GM18861 (cell line): Measurements from ENCODE around the gene IRF9.

Experiments used
- ATAC-seq: cut with Tn5 transposase; IDR thresholded peaks from one replicate; pipeline ENCODE4 v1.9.1; 2021; ENCODE audit not compliant: unreplicated experiment

Gene IRF9, protein sequence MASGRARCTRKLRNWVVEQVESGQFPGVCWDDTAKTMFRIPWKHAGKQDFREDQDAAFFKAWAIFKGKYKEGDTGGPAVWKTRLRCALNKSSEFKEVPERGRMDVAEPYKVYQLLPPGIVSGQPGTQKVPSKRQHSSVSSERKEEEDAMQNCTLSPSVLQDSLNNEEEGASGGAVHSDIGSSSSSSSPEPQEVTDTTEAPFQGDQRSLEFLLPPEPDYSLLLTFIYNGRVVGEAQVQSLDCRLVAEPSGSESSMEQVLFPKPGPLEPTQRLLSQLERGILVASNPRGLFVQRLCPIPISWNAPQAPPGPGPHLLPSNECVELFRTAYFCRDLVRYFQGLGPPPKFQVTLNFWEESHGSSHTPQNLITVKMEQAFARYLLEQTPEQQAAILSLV

DNA sequence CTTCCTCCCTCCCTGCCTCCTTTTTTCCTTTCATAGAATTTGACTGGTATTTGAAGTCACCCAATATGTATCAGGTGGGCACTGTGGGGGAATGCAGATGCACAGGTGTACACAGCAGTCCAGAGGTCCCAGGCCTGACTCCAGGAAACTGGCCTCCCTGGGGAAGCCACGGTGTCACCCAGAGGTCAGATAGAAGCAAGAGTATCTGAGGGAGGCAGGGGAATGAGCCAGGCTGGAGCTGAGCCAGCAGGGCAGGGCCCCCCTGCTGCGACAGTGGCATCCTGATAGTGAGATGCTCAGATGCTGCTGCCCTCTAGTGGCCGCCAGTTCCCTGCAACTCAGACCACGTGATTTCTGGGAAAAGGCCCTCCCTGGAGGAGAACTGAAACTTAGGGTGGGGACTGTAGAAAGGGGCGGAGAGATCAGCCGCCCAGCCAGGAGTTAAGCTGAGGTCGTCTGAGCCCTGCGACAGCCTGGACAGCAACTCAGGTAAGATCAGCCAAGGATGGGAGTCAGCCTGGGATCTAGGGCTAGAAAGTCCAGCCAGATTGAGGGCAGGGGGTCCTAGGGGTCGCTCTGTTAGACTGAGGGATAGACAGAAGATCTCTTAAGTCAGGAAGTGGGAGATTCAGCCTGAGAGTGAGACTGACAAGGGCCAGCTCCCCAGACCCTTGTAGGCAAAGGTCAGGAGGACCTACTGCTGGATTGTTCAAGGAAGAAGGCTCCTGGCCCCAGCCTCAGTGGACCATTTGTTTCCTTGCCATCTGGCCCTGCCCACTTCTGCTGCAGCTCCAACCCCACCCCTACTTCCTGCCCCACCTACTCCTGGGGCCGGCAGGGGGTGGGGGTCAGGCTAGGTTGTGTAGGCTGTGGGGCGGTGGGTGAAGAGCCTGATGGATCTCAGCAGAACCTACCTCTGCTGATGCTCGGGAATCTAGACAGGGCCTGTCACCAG lies at the start of gene IRF9:
TSS of gene IRF9 (plus strand) at position 416 of the 955 bp plus-strand sequence. CDS start 880 bp downstream, outside the sequence.
- peak; percentile 72 for ATAC-seq

DNA sequence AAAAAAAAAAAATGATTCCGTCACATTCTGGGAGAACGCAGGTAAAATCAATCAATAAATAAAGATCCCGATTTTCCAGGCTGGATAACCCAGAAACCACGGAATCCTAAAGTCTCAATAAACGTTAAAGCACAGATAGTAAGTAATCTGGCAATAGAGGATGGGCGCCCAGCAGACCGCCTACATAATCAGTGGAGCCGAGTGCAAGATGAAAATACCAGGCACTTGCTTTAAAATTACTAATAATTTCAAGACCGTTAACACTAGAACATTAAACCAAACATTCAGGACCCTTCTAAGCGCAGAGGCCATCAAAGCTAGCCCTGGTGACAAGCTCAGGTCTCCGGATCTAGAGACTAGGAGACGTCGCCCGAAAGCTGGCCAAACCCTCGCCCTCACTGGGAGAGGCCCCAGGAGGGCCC lies 47.7 kb upstream of the IRF9 start:
- no peak for ATAC-seq

DNA sequence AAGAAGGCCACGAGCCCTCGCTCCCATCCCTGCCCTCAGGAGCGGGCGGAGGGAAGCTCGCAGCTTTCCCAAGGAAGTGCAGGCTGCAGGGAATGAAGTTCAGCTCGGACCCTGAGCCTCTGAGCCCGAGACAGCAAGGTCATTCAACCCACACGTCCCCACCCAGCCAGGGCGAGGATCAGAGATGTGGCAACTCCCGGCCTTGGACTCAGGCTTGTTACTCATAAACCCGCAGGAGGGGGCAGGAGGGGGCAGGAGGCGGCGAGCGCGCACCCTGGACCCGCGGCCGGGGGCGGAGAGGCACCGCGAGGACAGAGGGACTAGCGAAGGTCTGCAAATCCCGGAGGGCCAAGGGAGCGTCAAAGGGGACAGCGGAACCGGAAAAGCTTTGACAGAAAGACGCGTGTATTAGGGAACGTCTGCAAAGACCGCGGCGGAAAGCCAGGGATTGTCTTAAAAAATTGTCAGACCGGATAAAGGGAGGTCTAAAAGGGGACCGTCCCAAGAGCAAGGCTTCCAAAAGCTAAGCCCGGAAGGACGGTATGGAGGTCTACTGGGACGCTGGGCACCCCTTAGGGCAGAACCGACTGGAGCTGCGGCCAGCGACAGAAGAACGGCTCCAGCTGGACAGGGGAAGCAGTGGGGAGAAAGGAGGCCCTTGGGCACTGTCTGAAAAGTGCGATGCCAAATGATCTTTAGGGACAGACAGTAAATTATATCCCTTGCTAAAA lies 47.1 kb upstream of the IRF9 start:
- peak; percentile 30 for ATAC-seq

DNA sequence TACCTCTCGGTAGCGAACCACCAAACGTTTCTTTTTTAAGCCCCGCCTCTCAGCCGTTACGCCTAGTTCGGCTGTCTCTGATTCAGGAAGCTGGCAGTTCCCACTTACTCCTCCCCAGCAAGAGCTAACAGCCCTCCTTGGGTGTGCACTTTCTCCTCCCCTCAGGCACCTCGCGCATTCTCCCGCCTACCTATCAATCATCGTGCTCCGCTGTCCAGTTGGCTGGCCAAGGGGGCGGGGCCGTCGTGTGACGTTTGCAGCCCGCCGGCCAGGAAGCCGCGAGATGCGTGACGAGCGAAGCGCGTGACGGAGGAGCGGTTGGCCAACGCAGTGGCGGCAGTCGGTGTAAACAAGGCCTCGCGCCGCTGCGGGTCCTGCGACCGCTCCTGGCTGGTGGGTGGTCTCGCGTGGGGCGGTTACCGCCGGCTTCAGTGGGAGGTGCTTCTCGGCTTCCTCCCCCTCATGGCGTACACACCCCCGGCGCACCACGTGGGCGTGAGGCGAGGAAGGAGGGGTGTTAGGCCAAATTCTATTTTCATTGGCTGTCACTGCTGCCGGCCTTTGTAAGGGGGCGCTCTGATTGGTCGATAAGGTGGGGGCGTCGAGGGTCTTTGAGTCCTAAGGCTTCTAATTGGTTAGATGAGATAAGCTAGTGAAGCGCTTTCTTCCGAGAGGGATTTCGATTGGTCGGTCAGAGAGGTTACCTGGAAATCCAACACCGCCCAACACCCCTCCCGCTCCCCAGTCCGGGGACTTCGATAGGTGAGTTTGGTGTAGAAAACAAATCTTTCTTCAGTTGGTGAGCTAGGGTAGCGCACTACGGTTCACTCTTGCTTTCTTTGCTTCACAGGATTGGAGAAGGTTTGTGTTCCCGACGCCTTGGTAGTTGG lies 46.3 kb upstream of the IRF9 start, which contains the start of the genes DCAF11 and NRL:
TSS of gene DCAF11 (plus strand) at position 246 of the 890 bp plus-strand sequence. CDS start 818 bp downstream, outside the sequence.
TSS of gene NRL (minus strand) at position 418 of the 890 bp plus-strand sequence. CDS start 32,101 bp downstream, outside the sequence.
- peak; percentile 78 for ATAC-seq

DNA sequence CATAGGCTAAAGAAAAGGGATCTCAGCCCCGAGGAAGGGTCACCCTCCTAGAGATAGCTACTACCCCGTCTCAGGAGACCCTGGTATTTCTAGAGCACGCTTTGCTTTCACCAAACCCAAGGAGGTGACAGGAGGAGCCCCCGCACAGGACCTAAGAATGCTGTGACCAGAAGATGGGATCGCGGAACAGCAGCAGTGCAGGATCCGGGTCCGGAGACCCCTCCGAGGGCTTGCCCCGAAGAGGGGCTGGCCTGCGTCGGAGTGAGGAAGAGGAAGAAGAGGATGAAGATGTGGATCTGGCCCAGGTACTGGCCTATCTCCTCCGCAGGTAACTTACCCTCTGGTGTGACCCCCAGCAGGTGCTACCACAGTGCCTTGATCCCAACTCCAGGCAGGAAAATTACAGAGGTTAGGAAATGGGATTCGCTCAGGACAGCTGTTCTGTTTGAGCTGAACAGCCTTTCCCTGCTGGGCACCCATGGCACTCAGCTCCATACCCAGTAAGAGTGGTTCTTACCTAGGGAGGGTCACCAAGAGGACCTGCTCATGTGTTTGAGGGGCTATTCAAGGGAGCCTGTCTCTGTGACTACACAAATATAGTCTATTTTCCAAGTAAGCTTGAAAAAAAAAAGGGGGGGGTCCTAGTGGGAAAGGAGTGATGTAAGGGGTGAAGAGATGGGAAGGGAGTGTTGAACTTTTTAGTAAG lies 45.5 kb upstream of the IRF9 start:
- no peak for ATAC-seq

DNA sequence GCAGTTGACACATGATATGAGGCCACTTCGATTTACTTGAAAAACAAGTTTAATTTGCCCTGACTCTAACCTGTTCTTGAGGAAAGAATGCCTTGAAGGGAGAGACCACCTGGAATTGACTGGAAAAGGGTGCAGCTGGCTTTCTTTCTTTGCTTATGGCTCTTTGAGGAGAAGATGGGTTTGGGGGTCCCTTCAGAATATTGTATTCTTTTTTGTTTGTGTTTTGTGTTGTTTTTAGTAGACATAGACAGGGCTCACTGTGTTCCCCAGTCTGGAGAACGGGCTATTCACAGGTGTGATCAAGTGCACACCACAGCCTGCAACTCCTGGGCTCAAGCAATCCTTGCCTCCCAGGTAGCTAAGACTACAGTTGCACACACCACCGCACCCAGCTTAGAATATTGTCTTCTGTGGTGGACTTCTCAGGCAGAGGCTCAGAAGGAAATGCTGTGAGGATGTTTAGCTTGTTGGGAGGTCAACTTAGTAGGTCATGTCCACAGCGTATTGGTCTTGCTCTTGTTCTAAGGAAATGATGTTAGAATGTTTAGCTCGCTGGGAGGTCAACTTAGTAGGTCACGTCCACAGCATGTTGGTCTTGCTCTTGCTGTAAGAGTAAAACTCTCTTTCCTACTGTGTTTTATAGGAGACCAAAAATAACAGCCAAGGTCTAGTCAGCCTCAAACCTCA lies 44.8 kb upstream of the IRF9 start:
- ATAC-seq = no peak

DNA sequence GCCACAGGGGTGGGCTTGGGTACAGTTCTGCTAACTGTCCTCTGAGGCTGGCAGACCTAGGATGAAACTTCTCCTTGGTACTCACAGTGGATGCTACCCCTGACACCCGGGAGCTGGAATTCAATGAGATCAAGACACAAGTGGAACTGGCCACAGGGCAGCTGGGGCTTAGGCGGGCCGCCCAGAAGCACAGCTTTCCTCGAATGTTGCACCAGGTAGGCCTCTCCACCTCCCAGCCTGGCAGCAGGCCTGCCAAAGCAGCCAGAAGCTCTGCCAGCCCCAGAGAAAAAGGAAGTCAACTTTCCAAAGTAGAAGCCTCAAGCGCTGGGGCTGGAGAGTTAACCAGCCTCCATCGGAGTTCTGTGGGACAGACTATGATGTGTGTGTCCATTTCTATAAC lies 43.9 kb upstream of the IRF9 start:
- ATAC-seq = no peak

DNA sequence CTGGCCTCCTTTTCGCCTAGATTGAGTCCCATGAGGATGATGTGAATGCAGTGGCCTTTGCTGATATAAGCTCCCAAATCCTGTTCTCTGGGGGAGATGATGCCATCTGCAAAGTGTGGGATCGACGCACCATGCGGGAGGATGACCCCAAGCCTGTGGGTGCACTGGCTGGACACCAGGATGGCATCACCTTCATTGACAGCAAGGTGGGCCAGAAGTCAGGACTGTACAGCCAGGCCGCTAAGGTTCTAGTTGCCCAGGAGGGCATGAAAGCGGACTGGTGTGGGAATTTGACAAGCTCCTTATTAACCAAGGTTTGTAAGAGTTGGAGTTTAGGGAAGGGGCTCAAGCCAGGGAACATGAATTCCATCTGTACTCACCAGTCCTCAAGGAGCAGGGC lies 41.4 kb upstream of the IRF9 start:
- no peak for ATAC-seq

DNA sequence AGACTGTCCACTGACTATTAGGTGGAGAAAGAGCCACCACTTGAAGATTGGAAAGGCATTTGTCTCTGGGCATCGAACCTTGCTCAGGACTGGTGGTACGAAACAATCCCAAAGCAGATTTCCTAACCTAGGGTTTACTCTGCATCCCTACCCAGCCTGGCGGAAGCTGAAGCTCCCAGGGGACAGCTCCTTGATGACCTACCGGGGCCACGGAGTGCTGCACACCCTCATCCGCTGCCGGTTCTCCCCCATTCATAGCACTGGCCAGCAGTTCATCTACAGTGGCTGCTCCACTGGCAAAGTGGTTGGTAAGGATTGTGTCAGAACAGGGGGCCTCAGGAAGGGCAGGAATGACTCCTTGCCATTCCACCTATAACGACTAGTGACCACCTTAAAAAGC lies 39.9 kb upstream of the IRF9 start:
- no peak for ATAC-seq

DNA sequence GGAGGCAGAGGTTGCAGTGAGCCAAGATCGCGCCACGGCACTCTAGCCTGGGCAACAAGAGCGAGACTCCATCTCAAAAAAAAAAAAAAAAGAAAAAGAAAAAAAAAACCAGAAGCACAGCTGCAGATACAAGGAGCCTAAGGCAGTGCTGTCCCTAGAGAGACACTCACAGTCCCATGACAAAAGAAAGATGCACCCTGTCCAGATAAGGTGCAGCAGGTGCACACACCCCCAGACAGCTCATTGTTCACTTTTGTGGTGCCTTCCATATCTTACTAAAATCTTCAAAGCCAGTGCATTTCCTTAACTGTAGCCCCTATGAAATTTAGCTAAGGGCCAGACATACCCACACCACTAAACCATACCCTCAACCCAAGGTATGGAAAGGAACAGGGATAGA lies 38.6 kb upstream of the IRF9 start:
- no peak for ATAC-seq

DNA sequence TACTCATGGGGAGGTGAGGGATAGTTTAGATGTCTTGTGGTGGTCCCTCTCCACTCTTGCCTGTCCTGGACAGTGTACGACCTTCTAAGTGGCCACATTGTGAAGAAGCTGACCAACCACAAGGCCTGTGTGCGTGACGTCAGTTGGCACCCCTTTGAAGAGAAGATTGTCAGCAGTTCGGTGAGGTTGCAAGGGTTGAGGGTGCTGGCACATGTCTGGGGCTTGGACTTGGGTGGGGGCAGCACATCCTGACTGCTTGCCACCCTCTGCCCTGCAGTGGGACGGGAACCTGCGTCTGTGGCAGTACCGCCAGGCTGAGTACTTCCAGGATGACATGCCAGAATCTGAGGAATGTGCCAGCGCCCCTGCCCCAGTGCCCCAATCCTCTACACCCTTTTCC lies 38.2 kb upstream of the IRF9 start:
- no peak for ATAC-seq

DNA sequence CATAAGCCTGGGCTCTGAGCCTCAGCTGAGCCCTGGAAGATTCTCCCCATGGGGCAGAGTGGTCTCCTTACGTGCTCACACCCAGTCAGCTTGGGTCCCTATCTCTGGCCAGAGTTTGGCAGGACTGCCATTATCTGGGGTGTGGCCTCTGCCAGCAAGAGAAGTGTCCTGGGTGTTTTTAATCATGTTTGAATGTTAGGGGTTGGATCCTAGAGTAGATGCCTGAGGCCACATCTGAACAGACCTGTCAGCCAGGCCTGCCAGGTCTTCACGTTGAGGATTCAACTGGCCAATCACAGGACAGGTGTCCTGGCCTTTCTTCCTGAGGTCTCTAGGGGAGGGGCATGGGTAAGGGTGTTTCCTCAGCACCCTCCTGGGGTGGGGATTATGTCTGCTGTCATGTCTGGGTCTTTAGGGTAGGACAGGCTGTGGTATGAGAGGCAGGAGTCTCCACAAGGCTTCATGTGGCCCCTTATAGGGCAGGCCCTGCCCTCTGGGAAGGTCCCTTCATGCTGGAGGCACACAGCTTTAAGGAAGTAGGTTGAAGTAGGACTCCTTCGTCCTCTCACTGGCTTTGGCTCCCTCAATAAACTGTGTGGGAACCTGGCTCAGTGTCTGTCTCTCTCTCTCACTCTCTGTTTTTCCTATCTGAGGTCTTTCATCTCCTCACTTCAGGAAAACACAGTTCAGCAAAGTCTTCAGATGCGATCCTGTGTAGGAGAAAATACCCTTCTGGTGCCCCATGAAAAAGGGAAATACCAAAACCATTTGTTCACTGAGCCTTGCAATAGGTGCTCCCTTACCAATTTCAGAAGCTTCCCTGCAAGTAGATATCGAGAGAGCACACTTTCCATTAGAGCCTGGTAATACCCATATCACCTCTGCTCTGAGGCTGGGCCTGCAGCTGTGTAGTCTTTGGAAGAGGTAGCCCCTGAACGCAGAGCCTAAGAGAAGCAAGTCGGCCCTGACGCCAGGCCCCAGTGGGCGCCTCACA lies 37.3 kb upstream of the IRF9 start:
- no peak for ATAC-seq

DNA sequence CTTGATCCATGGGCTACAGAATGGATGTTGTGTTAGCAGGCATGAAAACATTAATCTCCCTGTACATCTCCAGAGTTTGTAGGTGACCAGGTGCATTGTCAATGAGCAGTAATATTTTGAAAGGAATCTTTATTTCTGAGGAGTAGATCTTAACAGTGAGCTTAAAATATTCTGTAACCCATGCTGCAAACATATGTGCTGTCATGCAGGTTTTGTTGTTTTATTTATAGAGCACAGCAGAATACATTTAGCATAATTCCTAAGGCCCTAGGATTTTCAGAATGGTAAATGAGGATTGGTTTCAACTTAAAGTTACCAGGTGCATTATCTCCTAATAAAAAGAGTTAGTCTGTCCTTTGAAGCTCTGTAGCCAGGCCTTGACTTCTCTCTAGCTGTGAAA lies 34.1 kb upstream of the IRF9 start:
- ATAC-seq = no peak

DNA sequence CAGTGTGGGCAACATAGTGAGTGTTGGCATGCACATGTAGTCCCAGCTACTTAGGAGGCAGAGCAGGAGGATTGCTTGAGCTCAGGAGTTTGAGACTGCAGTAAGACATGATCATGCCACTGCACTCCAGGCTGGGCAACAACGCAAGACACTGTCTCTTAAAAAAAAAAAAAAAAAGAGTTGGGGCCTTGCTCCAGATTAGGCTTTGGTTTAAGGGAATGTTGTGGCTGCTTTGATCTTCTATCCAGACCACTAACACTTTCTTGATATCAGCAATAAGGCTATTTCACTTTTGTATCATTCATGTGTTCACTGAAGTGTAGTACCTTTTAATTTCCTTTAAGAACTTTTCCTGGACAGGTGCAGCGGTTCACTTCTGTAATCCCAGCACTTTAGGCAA lies 33.4 kb upstream of the IRF9 start:
- no peak for ATAC-seq

DNA sequence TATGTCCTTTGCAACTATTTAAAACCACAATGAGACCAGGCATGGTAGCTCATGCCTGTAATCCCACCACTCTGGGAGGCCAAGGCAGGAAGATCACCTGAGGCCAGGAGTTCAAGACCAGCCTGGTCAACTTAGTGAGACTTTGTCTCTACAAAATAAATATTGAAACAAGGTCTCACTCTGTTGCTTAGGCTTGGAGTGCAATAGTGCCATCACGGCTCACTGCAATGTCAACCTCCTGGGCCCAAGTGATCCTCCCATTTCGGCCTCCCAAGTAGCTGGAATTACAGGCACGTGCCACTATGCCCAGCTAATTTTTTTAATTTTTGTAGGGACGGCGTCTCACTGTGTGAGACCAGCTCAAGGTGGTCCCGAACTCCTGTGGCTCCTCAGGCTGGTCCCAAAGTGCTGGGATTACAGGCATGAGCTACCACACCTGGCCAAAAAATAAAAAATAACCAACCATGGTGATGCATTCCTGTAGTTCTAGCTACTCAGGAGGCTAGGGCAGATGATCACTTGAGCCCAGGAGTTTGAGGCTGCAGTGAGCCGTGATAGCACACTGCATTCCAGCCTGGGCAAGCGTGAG lies 31.6 kb upstream of the IRF9 start:
- no peak for ATAC-seq

DNA sequence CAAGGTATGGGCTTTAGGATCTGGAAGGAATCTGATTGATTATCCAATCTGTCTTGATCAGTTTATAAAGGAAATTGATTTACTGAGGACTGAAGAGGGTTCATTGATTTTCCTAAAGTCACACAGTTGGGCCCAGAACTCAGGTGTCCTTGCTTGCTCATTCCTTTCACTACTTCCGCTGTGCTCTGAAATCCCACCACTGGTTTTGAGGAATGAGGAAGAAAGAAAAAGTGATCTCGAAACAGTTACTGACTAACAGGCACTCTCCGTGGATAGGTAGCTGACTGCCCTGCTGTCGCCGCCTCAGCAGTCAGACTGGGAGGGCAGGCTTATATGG lies 30.7 kb upstream of the IRF9 start, which contains the start of gene FITM1:
TSS of gene FITM1 (plus strand) at position 280 of the 337 bp plus-strand sequence. CDS start 905 bp downstream, outside the sequence.
- ATAC-seq = no peak
